HG02973 (cell line): ENCODE results near the gene CNOT4.
A peak's percentile ranks its signal among the peaks of the same experiment; 100 is the strongest.
"Not testable (repeated sequence)": the region's sequence is repeated elsewhere in the genome, so short reads cannot be mapped to it uniquely, and the experiment has no call there.

Experiments
- ATAC-seq: cut with Tn5 transposase; IDR thresholded peaks from one replicate; pipeline ENCODE4 v1.9.1; 2021; ENCODE audit warnings: moderate library complexity; ENCODE audit not compliant: unreplicated experiment

CNOT4 gene

GRCh38 chr7:135512135-135512887 lies 2.4 kb upstream of the CNOT4 start:
- ATAC-seq, result peak; percentile 33

DNA sequence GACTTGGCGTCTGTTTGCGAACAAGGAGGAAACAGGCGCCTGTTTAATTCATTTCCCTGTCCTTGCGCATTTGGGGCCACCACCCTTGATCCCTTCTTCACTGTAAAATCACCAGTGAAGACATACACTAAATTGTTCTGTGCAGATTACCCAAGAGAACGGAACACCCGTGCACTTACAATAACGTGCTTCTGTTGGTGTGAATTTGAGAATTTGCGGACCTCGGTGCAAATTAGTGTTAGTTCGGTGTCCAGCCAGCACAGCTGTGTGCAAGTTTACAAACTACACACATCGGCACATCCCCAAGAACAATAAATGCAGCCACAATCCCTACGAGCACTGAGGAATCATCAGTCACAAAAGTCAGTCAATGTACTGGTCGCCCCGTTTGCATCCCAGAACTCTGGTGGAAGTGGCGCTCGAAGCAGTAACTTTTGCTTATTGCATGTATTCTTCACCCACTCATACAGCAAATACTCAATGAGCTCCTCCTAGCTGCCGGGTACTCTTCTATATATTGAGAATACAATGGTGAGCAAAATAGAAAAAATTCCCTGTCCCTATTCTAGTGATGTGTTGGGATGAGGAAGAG lies 786 bp upstream of the CNOT4 start:
- ATAC-seq, result no peak

GRCh38 chr7:135509589-135509838 lies 388 bp downstream of the CNOT4 start:
- no peak for ATAC-seq

- no peak for ATAC-seq
Measured at GRCh38 chr7:135508883-135509588, 866 bp downstream of the CNOT4 start.

DNA sequence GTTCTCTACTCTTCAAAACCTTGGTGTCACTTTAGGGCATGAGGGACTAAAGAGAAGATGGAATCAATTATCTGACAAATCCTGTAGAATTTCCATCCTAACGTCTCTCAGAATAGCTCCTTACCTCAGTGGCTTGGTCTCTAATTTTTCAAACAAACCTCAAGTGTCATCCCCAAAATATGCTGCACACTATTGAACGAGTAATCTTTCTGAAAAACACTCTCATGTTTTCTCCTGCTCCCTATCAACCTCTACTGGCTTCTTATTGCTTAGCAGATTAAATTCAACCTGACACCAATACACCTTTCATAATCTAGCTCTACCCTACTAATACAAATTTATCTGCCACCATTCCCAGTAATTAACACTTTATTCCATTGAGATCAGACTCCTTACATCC lies 8.5 kb downstream of the CNOT4 start:
- ATAC-seq, result no peak

GRCh38 chr7:135499818-135500217 lies 10.1 kb downstream of the CNOT4 start:
- no peak for ATAC-seq

DNA sequence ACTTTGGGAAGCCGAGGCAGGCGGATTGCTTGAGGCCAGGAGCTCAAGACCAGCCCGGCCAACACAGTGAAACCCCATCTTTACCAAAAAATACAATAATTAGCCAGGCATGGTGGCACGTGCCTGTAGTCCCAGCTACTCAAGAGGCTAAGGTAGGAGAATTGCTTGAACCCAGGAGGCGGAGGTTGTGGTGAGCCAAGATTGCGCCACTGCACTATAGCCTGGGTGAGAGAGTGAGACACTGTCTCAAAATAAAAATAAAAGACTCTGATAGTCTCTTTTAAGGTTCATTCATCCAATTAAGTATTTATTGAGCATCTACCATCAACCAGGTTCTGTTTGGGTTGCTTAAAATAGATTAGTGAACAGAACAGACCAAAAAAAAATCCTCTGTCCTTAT lies 12.7 kb downstream of the CNOT4 start:
- ATAC-seq, result not testable (repeated sequence)

- ATAC-seq, result no peak
Measured at GRCh38 chr7:135493362-135493761, 16.5 kb downstream of the CNOT4 start.

DNA sequence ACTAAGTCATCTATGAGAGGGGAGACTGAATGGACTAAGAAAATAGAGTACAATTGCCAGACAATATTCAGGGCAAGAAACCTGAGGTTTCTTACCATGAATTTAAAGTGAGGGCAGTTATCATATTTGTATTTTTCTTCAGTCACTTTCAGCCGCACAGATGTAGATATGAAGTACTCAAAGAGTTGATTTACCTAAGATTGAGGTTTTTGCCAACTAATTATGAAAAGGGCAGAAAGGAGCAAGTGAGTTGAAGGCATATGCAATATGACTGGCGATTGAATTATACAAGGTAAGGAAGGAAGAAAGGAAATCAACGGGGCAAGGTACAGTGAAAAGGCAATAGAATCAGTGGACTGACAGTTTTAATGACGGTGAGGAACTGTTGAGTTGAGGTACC lies 17.8 kb downstream of the CNOT4 start:
- ATAC-seq, result no peak

DNA sequence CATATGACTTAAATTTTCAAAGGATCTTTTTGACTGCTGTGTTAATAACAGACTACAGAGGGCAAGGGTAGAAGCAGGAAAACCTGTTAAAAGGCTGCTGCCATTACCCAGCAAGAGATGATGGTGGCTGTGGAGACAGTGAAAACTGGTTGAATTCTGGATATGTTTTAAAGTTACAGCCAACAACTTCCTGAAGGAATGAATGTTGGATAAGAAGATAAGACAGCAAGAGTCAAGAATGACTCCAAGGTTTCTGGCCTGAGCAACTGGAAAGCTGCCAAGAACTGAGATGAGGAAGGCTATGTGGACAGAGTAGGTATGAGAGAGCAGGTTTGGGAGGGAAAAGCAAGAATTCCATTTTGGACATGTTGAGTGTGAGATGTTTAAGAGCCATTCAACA lies 19.1 kb downstream of the CNOT4 start:
- no peak for ATAC-seq

GRCh38 chr7:135489791-135490190 lies 20.1 kb downstream of the CNOT4 start:
- ATAC-seq, result no peak

- no peak for ATAC-seq
Measured at GRCh38 chr7:135486261-135486920, 23.5 kb downstream of the CNOT4 start.

DNA sequence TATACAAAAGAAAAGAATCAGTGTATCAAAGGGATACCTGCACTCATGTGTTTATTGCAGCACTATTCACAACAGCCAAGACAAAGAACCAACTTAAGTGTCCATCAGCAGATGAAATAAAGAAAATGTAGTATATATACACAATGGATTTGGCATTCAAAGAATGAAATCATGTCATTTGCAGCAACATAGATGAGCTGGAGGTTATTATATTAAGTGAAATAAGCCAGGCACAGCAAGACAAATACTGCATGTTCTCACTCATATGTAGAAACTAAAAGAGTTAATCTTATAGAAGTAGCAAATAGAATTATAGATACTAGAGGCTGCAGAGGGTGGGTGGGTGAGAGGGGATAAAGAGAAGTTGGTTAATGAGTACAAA lies 28.3 kb downstream of the CNOT4 start:
- ATAC-seq, result no peak

DNA sequence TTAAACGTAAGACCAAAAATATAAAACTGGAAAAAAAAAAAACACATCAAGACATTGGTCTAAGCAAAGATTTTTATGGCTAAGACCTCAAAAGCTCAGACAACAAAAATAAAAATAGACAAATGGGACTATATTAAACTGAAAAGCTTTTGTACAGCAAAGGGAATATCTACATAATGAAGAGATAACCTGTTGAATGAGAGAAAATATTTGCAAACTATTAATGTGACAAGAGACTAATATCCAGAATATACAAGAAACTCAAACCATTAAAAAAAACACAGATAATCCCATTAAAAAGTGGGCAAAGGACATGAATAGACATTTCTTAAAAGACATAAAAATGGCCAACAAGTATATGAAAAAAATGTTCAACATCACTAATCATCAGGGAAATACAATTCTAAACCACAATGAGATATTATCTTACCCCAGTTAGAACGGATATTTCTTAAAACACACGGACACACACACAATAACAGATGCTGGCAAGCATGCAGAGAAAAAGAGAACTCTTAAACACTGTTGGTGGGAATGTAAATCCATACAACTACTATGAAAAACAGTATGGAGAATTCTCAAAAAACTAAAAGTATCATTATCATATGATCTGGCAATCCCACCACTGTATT lies 28.8 kb downstream of the CNOT4 start:
- ATAC-seq, result no peak

DNA sequence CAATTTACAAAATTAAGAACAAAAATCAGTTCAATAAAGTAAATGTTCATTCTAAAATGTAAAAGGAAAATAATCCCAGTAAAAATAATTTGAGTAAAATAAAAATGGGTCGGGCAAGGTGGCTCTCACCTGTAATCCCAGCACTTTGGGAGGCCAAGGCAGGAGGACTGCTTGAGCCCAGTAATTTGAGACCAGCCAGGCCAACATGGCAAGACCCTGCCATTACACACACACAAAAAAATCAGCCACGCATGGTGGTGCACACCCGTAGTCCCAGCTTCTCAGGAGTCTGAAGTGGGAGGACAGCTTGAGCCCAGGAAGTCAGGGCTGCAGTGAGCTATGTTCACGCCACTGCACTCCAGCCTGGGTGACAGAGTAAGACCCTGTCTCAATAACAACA lies 34.4 kb downstream of the CNOT4 start:
- ATAC-seq, result no peak

DNA sequence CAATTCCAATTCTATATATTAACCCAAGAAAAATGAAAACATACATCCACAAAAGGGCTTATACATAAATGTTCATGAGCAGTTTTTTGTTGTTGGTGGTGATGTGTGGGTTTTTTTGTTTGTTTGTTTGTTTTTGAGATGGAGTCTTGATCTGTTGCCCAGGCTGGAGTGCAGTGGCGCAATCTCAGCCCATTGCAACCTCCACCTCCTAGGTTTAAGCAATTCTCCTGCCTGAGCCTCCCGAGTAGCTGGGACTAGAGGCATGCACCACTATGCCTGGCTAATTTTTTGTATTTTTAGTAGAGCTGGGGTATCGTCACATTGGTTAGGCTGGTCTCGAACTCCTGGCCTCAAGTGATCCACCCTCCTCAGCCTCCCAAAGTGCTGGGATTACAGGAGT lies 40.2 kb downstream of the CNOT4 start:
- not testable (repeated sequence) for ATAC-seq

DNA sequence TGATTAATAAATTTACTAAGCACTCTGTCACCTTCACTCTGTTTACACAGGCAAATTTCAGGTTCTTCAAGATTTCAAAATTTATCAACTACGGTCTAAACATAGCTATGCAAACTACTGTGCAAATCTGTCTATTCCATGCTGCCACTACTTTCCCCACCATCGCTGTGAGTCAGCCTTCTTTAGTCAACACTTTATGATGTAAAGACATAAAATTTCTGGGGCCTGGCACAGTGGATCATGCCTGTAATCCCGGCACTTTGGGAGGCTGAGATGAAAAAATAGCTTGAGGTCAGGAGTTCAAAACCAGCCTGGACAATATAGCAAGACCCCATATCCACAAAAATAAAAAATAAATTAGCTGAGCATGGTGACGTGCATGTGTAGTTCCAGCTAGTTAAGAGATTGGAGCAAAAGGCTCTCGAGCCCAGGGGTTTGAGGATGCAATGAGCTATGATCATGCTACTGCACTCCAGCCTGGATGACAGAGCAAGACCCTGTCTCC lies 42.6 kb downstream of the CNOT4 start:
- peak; percentile 62 for ATAC-seq

- peak; percentile 40 for ATAC-seq
Measured at GRCh38 chr7:135466442-135467206, 43.3 kb downstream of the CNOT4 start.

GRCh38 chr7:135463908-135464307 lies 46.0 kb downstream of the CNOT4 start:
- ATAC-seq, result no peak

DNA sequence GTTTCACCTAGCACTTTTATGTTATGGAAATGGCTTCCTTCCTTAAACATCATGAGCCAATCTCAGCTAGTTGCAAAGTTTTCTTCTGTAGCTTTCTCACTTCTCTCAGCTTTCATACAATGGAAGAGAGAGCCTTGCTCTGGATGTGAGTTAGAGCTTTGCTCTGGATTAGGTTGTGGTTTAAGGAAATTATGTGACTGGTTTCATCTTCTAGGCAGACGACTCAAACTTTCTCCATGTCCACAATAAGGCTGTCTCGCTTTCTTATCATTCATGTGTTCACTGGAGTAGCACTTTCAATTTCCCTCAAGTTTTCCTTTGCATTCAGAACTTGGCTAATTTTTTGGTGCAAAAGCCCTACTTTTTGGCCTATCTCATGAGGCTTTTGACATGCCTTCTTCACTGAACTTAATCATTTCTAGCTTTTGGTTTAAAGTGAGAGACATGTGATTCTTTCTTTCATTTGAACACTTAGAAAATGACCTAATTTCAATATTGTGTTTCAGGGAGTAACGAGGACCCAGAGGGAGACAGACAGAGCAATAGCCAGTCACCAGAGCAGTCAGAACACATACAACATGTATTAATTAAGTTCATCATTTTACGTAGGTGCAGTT lies 49.8 kb downstream of the CNOT4 start:
- no peak for ATAC-seq
